SK-N-SH treated with all-trans-retinoic acid at 6 μM for 48 hours (cell line): ENCODE results near the gene MYO15B.

Experiments
- ATAC-seq: fragments of 200-7000 bp; cut with Tn5 transposase; 3 replicates; pipeline ENCODE4 v1.9.1; 2020; ENCODE audit warnings: mild to moderate bottlenecking, moderate library complexity
- BACH2 ChIP-seq: fragments of 250-450 bp; sonication (Bioruptor Pico); IDR thresholded peaks from 2 replicates; pipeline ENCODE4 v1.9.0; 2021; ENCODE audit warnings: mild to moderate bottlenecking, borderline replicate concordance
- CSRNP3 ChIP-seq: fragments of 250-450 bp; sonication (Bioruptor Pico); IDR thresholded peaks from 2 replicates; pipeline ENCODE4 v1.5.1; 2021; ENCODE audit warnings: mild to moderate bottlenecking, moderate library complexity
- ESRRG ChIP-seq: fragments of 250-450 bp; sonication (Bioruptor Pico); IDR thresholded peaks from 2 replicates; pipeline ENCODE4 v1.6.1; 2021; ENCODE audit warnings: mild to moderate bottlenecking
- ISL1 ChIP-seq: fragments of 250-450 bp; sonication (Bioruptor Pico); IDR thresholded peaks from 2 replicates; pipeline ENCODE4 v2.1.2; 2022; ENCODE audit warnings: mild to moderate bottlenecking, moderate library complexity
- PATZ1 ChIP-seq: fragments of 250-450 bp; sonication (Bioruptor Pico); IDR thresholded peaks from 2 replicates; pipeline ENCODE4 v1.8.0; 2020; ENCODE audit warnings: mild to moderate bottlenecking, moderate library complexity, borderline replicate concordance
- POU6F1 ChIP-seq: fragments of 250-450 bp; sonication (Bioruptor Pico); IDR thresholded peaks from 2 replicates; pipeline ENCODE4 v1.8.0; 2021; ENCODE audit warnings: low read depth, mild to moderate bottlenecking, moderate library complexity, borderline replicate concordance
- PPARA ChIP-seq: fragments of 250-450 bp; sonication (Bioruptor Pico); IDR thresholded peaks from 2 replicates; pipeline ENCODE4 v1.5.0; 2020; ENCODE audit warnings: mild to moderate bottlenecking, borderline replicate concordance
- SNAI2 ChIP-seq: fragments of 250-450 bp; sonication (Bioruptor Pico); IDR thresholded peaks from 2 replicates; pipeline ENCODE4 v1.5.0; 2020; ENCODE audit warnings: mild to moderate bottlenecking, moderate library complexity
- TCF4 ChIP-seq: fragments of 250-450 bp; sonication (Bioruptor Pico); IDR thresholded peaks from 2 replicates; pipeline ENCODE4 v1.8.0; 2021; ENCODE audit warnings: mild to moderate bottlenecking, moderate library complexity, borderline replicate concordance
- TSHZ2 ChIP-seq: fragments of 250-450 bp; sonication (Bioruptor Pico); IDR thresholded peaks from 2 replicates; pipeline ENCODE4 v1.5.0; 2020; ENCODE audit warnings: mild to moderate bottlenecking, moderate library complexity
- ZFP3 ChIP-seq: fragments of 250-450 bp; sonication (Bioruptor Pico); IDR thresholded peaks from 2 replicates; pipeline ENCODE4 v1.5.0; 2020; ENCODE audit warnings: mild to moderate bottlenecking, moderate library complexity
- ZNF70 ChIP-seq: fragments of 450-650 bp; formaldehyde crosslinking; IDR thresholded peaks from 2 replicates; pipeline ENCODE4 v1.5.0; 2020; ENCODE audit warnings: mild to moderate bottlenecking, moderate library complexity
- ZNF8 ChIP-seq: fragments of 450-650 bp; formaldehyde crosslinking; IDR thresholded peaks from 2 replicates; pipeline ENCODE4 v1.5.0; 2020; ENCODE audit warnings: mild to moderate bottlenecking, moderate library complexity

MYO15B gene

GRCh38 chr17:75642784-75643642 lies 55.4 kb downstream of the MYO15B start (continued):
- no peak for TF ChIP-seq ZNF8 (CRISPR knock-in tag)

- TF ChIP-seq ZNF8 (CRISPR knock-in tag) (no peak), ZFP3 (no peak)
- ATAC-seq, result no peak
Observed at GRCh38 chr17:75643643-75644017, 56.0 kb downstream of the MYO15B start.

GRCh38 chr17:75645501-75645888 lies 57.9 kb downstream of the MYO15B start:
- TF ChIP-seq ZNF8 (CRISPR knock-in tag), result no peak
- no peak for TF ChIP-seq BACH2 (CRISPR knock-in tag)
- no peak for TF ChIP-seq SNAI2 (CRISPR knock-in tag)
- no peak for TF ChIP-seq POU6F1 (CRISPR knock-in tag)
- no peak for TF ChIP-seq PATZ1
- TF ChIP-seq CSRNP3 (CRISPR knock-in tag), result no peak
- no peak for TF ChIP-seq ZNF70
- TF ChIP-seq PPARA (CRISPR knock-in tag), result no peak
- no peak for TF ChIP-seq ESRRG (CRISPR knock-in tag)
- no peak for TF ChIP-seq ISL1 (CRISPR knock-in tag)
- TF ChIP-seq TCF4 (CRISPR knock-in tag), result no peak
- TF ChIP-seq TSHZ2 (CRISPR knock-in tag), result no peak
- no peak for ATAC-seq

- no peak for ATAC-seq
- no peak for TF ChIP-seq TSHZ2 (CRISPR knock-in tag)
- TF ChIP-seq ZNF70, result no peak
Observed at GRCh38 chr17:75645889-75646637, 58.5 kb downstream of the MYO15B start.
